GM12864 (cell line): Measurements from ENCODE around the gene C1orf122.
A peak's percentile ranks its signal among the peaks of the same experiment; 100 is the strongest.

Experiments
- DNase-seq: peaks from one replicate; pipeline ENCODE4 v3.0.0-alpha.2; 2011; ENCODE audit warnings: low read depth
- H3K4me3 ChIP-seq: 2 replicates; pipeline ENCODE4 v1.5.1; 2011; ENCODE audit warnings: mild to moderate bottlenecking, low read depth, low read length, control low read depth
- TF ChIP-seq, protein P1 (sequence below): IDR thresholded peaks from 2 replicates; pipeline ENCODE4 v1.5.1; 2011; ENCODE audit warnings: low read depth, mild to moderate bottlenecking, moderate library complexity, low read length, control low read depth, inconsistent platforms; ENCODE audit errors: missing control alignments

The C1orf122 gene

DNA sequence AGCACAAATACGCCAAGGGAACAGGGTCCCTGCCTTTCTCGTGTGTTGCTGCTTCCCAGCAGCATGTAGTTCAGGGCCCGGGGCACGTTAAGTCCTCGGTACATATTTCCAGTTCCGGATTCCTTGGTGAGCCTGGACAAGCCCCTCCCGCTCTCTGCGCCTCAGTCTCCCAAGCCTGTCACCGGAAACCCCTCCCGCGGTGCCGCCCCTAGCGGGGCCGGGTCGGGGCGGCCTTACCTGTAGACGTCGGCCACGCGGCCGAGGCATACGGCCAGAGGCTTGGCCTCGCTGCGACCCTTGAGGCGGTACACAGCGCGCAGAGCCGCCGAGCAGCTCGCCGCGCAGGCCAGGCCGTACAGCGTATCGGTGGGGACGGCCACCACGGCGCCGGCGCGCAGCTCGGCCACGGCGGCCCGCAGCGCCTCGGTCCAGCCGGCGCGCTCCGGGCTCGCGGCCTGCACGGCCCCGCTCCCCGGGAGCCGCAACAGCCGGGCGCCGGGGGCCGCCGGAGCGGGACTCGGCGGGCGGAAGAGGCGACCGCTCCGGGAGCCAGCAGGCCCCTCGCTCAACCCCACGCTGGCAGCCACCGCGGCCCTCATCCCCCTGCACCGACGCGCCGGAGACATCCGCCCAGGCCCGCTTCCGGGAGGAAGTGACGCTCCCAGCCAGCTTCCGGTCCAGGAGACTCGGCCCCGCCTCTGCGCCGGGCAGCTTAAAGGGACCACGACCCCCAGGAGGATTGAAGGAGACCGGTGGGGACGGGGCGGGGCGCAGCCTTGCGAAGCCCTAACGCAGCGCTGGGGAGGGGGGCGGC is at the start of gene C1orf122, which contains the start of gene YRDC:
TSS of gene C1orf122 (plus strand) at position 236 of the 814 bp plus-strand sequence. CDS start 615 bp downstream, outside the sequence.
TSS of gene YRDC (minus strand) at position 654 of the 814 bp plus-strand sequence. CDS start at position 626, 28 bp downstream.
- TF ChIP-seq, protein P1, sequence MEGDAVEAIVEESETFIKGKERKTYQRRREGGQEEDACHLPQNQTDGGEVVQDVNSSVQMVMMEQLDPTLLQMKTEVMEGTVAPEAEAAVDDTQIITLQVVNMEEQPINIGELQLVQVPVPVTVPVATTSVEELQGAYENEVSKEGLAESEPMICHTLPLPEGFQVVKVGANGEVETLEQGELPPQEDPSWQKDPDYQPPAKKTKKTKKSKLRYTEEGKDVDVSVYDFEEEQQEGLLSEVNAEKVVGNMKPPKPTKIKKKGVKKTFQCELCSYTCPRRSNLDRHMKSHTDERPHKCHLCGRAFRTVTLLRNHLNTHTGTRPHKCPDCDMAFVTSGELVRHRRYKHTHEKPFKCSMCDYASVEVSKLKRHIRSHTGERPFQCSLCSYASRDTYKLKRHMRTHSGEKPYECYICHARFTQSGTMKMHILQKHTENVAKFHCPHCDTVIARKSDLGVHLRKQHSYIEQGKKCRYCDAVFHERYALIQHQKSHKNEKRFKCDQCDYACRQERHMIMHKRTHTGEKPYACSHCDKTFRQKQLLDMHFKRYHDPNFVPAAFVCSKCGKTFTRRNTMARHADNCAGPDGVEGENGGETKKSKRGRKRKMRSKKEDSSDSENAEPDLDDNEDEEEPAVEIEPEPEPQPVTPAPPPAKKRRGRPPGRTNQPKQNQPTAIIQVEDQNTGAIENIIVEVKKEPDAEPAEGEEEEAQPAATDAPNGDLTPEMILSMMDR, result no peak
- peak; percentile 70 for DNase-seq
- peak within 1 kb of the TSS; percentile 65 for H3K4me3 ChIP-seq

DNA sequence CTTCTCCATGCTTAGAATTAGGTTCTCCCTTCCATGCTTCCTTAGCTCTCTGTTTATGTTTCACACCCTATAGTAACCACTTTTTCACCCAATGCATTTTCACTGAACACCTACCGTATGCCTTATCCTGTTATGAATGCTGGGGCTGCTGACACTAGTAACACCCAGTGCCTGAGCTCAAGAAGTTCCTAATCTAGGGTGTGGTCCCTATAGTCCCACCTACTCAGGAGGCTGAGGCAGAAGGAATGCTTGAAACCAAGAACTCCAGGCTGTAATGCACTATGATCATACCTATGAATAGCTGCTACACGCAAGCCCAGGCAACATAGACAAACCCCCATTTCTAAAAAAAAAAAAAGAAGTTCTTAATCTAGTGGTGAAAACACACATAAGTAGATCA is 48.1 kb upstream of the C1orf122 start:
- DNase-seq, result no peak
- H3K4me3 ChIP-seq, result no peak overlapping the region
- TF ChIP-seq, protein P1, result no peak

DNA sequence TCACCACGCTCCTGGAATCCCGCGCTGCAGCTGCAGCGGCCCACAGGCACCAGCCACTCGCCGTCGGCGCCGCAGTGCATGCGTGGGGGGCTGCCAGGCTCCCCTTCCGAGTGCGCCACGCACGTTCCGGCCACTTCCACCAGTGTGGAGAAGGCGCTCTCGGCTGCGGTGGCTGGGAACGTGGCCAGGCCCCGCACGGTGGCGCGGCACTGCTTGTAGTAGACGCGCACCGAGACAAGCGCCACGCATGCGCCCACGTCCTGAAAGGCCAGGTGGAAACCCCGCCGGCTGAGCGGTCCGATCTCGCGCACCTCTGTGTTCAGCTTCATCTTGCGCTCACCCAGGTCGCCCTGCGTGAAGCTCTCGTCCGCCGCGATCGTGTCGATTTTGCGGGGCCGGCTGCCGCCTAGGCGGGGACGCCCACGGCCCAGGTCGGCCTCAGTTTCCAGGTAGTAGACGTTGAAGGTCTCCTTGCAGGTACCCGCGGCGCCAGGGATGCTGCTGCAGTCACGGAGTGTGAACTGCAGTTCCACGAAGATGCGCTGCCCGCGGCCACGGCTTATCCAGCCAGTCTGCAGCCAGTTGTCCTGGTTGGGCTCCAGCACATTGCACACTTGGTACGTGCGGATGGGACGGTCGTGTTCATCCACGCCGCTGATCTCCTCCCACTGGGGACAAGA is 46.0 kb upstream of the C1orf122 start:
- TF ChIP-seq, protein P1, result no peak
- DNase-seq, result no peak
- no peak overlapping the region for H3K4me3 ChIP-seq

DNA sequence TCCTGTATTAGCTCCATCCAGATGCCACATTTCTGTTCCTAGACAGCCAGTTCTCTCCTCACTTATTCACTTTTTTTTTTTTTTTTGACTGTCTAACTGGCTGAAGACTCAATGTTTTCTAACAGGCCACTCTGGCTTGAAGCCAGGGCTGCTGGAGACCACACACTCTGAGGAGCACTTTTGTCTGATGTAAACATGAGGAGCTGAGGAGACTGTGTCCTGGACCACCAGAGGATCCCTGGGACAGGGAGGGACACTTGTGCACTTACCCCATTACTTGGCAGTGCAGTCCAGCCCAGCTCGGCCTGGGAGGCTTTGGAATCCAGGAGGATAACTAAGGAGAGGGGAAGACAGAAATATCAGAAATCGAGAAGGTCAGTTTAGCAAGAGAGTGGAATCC is 45.1 kb upstream of the C1orf122 start:
- DNase-seq, result no peak
- TF ChIP-seq, protein P1, result no peak
- no peak overlapping the region for H3K4me3 ChIP-seq

DNA sequence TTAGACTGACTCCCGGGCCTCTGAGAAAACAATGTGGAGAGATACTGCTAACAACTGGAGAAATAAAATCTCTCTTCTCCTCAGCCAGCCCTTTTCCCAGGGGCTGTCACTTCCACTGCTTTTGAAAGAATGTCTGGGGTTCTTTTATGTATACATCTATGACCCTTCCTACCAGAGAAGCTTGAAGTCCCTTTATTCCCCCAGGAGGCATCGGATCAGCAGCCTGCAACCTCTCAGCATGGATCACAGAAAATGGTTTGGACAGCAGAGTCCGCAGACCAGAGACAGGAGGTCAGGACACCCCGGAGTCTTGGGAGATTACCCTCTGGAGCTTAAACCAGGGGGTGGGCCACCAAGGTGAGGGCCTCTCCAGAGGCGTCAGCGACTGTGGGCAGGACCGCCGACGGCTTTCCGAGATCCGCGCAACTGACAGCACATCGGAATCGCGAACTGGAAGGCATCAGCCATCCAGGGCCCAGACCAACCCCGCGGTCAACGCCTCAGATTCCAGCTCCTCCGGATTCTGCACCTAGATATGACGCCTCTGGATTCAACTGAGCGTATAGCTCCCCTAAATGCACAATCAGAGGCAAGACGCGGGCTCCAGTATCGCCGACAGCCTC is 43.7 kb upstream of the C1orf122 start:
- no peak overlapping the region for H3K4me3 ChIP-seq
- TF ChIP-seq, protein P1, result no peak
- DNase-seq, result no peak

DNA sequence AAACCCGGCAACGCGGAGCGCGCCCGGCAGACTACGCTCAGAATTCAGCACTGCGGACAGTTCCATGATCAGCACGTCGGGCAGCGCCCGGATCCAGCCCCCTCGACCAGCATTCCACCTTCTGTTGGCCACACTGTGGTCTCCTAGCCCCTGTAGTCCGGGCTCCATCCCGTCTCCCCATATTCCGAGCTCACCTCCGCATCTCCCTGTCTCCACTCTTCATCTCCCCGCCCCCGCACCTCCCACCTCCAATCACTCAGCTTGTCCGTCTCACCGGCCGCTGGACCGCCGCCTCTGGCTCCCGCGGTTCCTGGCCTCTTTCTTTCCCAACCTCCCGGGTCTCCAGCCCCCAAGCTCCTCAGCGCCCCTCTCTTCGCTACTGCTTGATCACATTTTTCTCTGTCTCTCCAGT is 43.2 kb upstream of the C1orf122 start:
- TF ChIP-seq, protein P1, result no peak
- no peak overlapping the region for H3K4me3 ChIP-seq
- DNase-seq, result no peak
